RWPE1 (cell line): ENCODE results near the gene ARID1B.

Experiments used
- CTCF ChIA-PET: fragments of 350-600 bp; sonication (Branson Sonifier 250); formaldehyde crosslinking; extraction: SDS; loops from one replicate; lab custom pipeline; 2021; lab: Yijun Ruan, JAX
- POLR2A ChIA-PET: fragments of 400-600 bp; formaldehyde crosslinking; extraction: SDS; loops from one replicate; lab custom pipeline; 2020; ENCODE audit warnings: antibody characterized with exemption; ENCODE audit not compliant: low non-redundant PET; lab: Yijun Ruan, JAX
- DNase-seq: peaks from one replicate; pipeline ENCODE4 v3.0.0; 2012; ENCODE audit warnings: low spot score
- H3K27ac ChIP-seq: fragments of 450-650 bp; 2 replicates; pipeline ENCODE4 v1.5.1; 2017
- CTCF ChIP-seq: fragments of 450-650 bp; conservative IDR thresholded peaks from 2 replicates; pipeline ENCODE4 v1.5.1; 2017; ENCODE audit warnings: low read depth, mild to moderate bottlenecking

Gene ARID1B

GRCh38 chr6:156995502-156995901 lies 218.3 kb downstream of the ARID1B start:
- POLR2A ChIA-PET, result no interaction called here
- no peak for DNase-seq
- TF ChIP-seq CTCF, result no peak
- CTCF ChIA-PET, result interaction anchor here (0.6 to 0.7 kb wide), 2 partner anchors 90 to 188 kb away, joined by 3 read pairs; no protein-coding TSS in a partner anchor
- H3K27ac ChIP-seq, result no peak overlapping the region

- ChIA-PET CTCF (no interaction called here), POLR2A (no interaction called here)
- no peak for DNase-seq
- no peak overlapping the region for H3K27ac ChIP-seq
- TF ChIP-seq CTCF, result no peak
Measured at GRCh38 chr6:156996265-156996664, 219.1 kb downstream of the ARID1B start.

GRCh38 chr6:156998794-156999330 lies 221.7 kb downstream of the ARID1B start:
- POLR2A ChIA-PET, result no interaction called here
- no peak for TF ChIP-seq CTCF
- no peak for DNase-seq
- CTCF ChIA-PET, result no interaction called here
- no peak overlapping the region for H3K27ac ChIP-seq

GRCh38 chr6:156999762-157000161 lies 222.6 kb downstream of the ARID1B start:
- no peak for DNase-seq
- no peak overlapping the region for H3K27ac ChIP-seq
- CTCF ChIA-PET, result interaction anchor here (0.5 kb wide), 1 partner anchor 375 kb away, joined by 3 read pairs; no protein-coding TSS in a partner anchor
- POLR2A ChIA-PET, result no interaction called here
- no peak for TF ChIP-seq CTCF

GRCh38 chr6:157001716-157002115 lies 224.5 kb downstream of the ARID1B start:
- ChIA-PET POLR2A (no interaction called here), CTCF (interaction anchor here (0.7 kb wide), 1 partner anchor 225 kb away, joined by 3 read pairs; the partner anchor contains the start of gene ARID1B)
- H3K27ac ChIP-seq, result no peak overlapping the region
- DNase-seq, result no peak
- no peak for TF ChIP-seq CTCF

GRCh38 chr6:157002774-157003173 lies 225.6 kb downstream of the ARID1B start:
- no peak for DNase-seq
- POLR2A ChIA-PET, result no interaction called here
- no peak overlapping the region for H3K27ac ChIP-seq
- TF ChIP-seq CTCF, result no peak
- CTCF ChIA-PET, result no interaction called here

GRCh38 chr6:157005940-157006339 lies 228.8 kb downstream of the ARID1B start:
- no peak for TF ChIP-seq CTCF
- POLR2A ChIA-PET, result no interaction called here
- H3K27ac ChIP-seq, result no peak overlapping the region
- no peak for DNase-seq
- CTCF ChIA-PET, result no interaction called here
